Kidney epithelial cell (primary cell): Measurements from ENCODE around the gene VPS13D. TPM values are rescaled to one million over a fixed set of nuclear protein-coding genes. Genes with fewer than 3 reads are reported as not detected.

Experiments used
- DNase-seq: peaks from one replicate; pipeline ENCODE4 v3.0.0-alpha.2; 2010; ENCODE audit warnings: low read depth
- H3K27me3 ChIP-seq: 2 replicates; pipeline ENCODE4 v1.6.0; 2011; ENCODE audit warnings: low read length; ENCODE audit not compliant: control insufficient read depth, insufficient read depth
- H3K36me3 ChIP-seq: 2 replicates; pipeline ENCODE4 v1.5.1; 2011; ENCODE audit warnings: low read length; ENCODE audit not compliant: control insufficient read depth, insufficient read depth
- H3K4me3 ChIP-seq: 2 replicates; pipeline ENCODE4 v1.5.1; 2011; ENCODE audit warnings: low read depth, mild to moderate bottlenecking, control low read depth, low read length
- total RNA-seq: library from RNA; depleted of rRNA; stranded (reverse); fragments of >200 nt; gene quantifications from 2 replicates; pipeline ENCODE4 v1.2.3, GENCODE V29; 2015
- TF ChIP-seq, protein P1 (sequence below): IDR thresholded peaks from 2 replicates; pipeline ENCODE4 v1.5.1; 2011; ENCODE audit warnings: mild to moderate bottlenecking, moderate library complexity, low read length, control low read depth, inconsistent platforms; ENCODE audit not compliant: insufficient read depth, poor library complexity, severe bottlenecking

VPS13D gene
- total RNA-seq, 1 donor from 2014 or later = 22.2 TPM

DNA sequence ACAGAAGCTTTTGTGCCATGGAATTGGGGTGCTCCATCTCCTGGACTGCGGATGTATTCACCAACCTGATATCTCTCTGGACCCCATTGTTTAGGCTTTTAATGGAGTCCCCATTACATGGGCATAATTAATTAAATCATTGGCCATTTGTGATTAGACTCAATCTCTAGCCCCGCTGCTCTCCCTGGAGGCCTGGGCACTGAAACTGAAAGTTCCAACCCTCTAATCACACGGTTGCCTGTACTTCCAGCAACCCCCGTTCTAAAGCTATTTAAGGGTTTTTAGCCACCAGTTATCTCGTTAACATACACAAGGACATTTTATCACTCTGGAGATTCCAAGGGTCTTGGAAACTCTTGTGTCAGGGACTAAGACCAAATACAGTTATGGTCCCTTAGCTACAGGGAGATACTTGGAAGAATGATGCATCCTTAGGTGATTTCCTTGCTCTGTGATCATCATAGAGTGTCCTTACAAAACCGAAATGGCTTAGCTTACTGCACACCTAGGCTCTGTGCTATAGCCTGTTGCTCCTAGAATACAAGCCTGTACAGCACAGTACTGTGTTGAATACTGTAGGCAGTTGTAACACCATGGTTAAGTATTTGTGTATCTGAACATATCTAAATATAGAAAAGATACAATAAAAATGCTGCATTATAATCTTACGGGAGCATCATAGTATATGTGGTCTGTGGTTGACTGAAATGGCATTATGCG, 71.8 kb downstream of the VPS13D start:
- TF ChIP-seq, protein P1, sequence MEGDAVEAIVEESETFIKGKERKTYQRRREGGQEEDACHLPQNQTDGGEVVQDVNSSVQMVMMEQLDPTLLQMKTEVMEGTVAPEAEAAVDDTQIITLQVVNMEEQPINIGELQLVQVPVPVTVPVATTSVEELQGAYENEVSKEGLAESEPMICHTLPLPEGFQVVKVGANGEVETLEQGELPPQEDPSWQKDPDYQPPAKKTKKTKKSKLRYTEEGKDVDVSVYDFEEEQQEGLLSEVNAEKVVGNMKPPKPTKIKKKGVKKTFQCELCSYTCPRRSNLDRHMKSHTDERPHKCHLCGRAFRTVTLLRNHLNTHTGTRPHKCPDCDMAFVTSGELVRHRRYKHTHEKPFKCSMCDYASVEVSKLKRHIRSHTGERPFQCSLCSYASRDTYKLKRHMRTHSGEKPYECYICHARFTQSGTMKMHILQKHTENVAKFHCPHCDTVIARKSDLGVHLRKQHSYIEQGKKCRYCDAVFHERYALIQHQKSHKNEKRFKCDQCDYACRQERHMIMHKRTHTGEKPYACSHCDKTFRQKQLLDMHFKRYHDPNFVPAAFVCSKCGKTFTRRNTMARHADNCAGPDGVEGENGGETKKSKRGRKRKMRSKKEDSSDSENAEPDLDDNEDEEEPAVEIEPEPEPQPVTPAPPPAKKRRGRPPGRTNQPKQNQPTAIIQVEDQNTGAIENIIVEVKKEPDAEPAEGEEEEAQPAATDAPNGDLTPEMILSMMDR = no peak
- Histone ChIP-seq H3K36me3 (no peaks in the 10 kb centered on the region), H3K27me3 (no peaks in the 10 kb centered on the region), H3K4me3 (no peak overlapping the region)
- DNase-seq = no peak

DNA sequence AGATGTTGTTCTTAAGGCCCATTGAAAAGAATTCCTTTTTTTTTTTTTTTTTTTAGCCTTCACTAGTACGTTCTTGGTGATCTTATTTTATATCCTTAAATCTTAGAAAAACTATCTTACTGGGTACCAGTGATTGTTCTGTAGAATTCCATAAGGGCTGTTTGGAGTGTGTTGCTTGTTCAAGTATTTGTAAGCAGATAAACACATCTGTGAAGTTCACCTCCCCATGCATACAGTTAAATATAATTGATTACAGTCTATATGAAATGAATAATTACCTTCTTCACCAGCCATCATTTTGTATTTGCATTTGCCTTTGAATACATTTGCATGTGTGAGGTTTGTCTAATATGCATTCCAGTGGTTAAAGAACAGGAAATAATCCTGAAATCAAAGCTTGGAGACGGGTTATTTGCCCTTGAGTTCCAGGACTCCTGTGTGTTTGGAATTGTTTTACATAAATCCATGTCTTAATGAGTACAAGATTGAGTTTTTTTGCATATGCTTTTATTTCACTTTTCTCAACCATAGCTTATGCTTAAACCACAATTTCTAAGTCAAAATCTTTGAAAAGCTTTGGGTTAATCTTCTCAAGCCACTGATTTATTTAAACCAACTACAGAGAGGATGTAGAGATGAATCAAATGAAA, 73.1 kb downstream of the VPS13D start:
- DNase-seq = no peak
- H3K36me3 ChIP-seq = no peaks in the 10 kb centered on the region
- no peak overlapping the region for H3K4me3 ChIP-seq
- TF ChIP-seq, protein P1 = no peak
- H3K27me3 ChIP-seq = no peaks in the 10 kb centered on the region

DNA sequence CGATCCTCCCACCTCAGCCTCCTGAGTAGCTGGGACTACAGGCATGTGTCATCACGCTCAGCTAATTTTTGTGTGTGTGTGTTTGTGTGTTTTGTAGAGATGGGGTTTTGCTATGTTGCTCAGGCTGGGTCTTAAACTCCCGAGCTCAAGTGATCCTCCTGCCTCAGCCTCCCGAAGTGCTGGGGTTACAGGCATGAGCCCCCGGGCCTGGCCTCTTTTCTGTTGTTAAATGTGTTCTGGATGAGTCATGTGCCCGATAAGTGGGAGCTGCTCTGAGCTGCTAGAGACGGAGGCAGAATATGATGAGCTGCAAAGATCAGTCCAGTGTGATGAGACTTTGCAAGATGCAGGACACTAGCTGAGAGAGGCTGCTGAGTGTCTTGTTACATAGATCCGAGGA, 75.5 kb downstream of the VPS13D start:
- Histone ChIP-seq H3K27me3 (no peaks in the 10 kb centered on the region), H3K4me3 (no peak overlapping the region), H3K36me3 (no peaks in the 10 kb centered on the region)
- TF ChIP-seq, protein P1 = no peak
- DNase-seq = no peak

DNA sequence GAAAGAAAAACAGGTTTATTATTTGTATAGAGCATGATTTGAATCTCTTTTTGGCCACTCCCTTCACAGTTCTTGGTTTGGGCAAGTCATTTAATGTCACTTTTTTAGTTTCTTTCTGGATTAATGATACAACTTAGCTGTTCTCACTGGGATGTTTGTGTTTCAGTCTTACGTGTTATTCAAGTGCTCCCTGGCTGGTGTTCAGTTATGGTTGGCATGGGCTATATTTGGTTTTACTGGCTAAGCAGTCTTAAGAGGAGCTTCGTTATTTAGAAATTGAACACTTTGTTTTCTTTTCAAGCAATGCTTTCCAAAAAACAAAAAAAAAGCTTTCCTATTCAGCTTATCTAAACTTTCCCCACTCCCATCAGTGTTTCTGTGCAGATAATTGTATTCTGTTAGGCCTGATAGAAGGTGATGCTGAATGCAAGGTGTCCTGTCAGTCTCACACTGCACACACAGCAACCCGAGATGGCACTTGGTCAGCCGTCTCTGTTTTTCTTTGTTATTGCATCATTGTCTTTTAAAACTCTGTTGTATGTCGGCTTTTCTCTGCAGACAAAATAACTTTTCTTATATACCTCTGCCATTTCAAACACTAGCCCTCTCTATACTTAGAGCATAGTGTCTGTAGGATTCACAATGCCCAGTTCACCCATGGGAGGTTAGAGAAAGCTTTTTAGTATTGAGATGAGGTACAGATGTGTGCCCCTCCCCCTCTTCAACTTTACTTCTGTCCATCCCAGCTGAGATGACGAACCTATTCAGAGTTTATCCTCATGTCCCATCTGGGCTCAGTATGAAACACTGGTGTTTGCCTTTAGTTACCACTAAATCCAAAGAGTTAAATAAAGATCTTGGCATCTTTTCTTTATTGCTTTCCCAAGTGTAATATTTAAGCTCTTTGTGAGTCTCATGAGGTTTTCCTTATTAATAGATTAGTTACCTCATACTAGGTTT, 80.2 kb downstream of the VPS13D start:
- TF ChIP-seq, protein P1 = no peak
- no peak for DNase-seq
- Histone ChIP-seq H3K4me3 (no peak overlapping the region), H3K27me3 (no peaks in the 10 kb centered on the region), H3K36me3 (no peaks in the 10 kb centered on the region)

DNA sequence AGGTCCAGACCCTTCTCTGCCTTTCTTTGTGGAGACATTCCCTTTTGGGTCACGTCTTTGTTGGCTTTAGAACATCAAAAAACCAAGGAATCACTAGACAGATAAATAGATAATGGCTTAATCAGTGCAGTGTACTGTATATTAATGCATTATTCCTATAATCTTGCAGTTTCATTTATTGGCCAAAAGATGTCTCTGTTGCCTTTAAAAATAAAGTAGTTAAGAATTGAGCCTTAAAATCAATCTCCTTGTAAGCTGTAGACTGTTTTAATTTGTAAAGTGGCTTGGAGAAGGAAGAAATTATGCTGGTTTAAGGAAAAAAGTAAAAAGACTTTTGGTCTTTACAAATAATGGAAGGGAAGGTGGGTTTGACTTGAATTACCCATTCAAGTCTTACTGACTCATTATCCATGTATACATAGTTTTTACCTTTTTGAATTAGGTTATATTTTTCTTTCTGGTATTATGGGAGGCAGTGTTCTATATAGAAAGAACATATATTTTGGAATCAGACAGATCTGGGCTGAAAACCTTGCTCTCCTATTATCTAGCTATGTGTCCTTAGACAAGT, 84.6 kb downstream of the VPS13D start:
- no peak overlapping the region for H3K4me3 ChIP-seq
- no peak for DNase-seq
- H3K27me3 ChIP-seq = no peaks in the 10 kb centered on the region
- TF ChIP-seq, protein P1 = peak; percentile 25
- no peaks in the 10 kb centered on the region for H3K36me3 ChIP-seq
